Measurements from ENCODE around the gene HS6ST1. TPM values are rescaled to one million over a fixed set of nuclear protein-coding genes. Genes with fewer than 3 reads are reported as not detected.

The HS6ST1 gene
- total RNA-seq, 1 donor from 2014 or later: 31.1 TPM

GRCh38 chr2:128275498-128276045 lies 43.1 kb downstream of the HS6ST1 start:
- H2AFZ ChIP-seq (replicated peaks): no peak overlapping the region

GRCh38 chr2:128274218-128274617 lies 44.5 kb downstream of the HS6ST1 start:
- H3K27ac ChIP-seq: no peak overlapping the region
- Mint-ChIP-seq H3K9me3 (peaks cover 14% of the 10 kb centered on the region), H3K4me3 (no peak overlapping the region), H3K36me3 (peaks cover 23% of the 10 kb centered on the region), H3K27ac (no peak overlapping the region), H3K27me3 (ENCODE audit: insufficient read depth, low read depth) (peaks cover 3% of the 10 kb centered on the region), H3K4me1 (no peaks in the 10 kb centered on the region)
- TF ChIP-seq EZH2phosphoT487 (IDR thresholded peaks at IDR 0.05) (no peak), CTCF (IDR thresholded peaks at IDR 0.05) (no peak), EZH2 (IDR thresholded peaks at IDR 0.05) (no peak)
- H3K9me3 ChIP-seq (ENCODE audit: low read depth): no peaks in the 10 kb centered on the region
- peaks cover 39% of the 10 kb centered on the region for H3K79me2 ChIP-seq (ENCODE audit: low read depth)
- H3K4me2 ChIP-seq: no peak overlapping the region
- no peaks in the 10 kb centered on the region for H3K36me3 ChIP-seq
- H3K4me1 ChIP-seq: no peaks in the 10 kb centered on the region
- no peak overlapping the region for H3K9ac ChIP-seq
- no peak overlapping the region for H3K4me3 ChIP-seq
- no peak overlapping the region for H2AFZ ChIP-seq (replicated peaks)
- DNase-seq (ENCODE audit: low spot score): no peak
- peaks cover 75% of the 10 kb centered on the region for H4K20me1 ChIP-seq (ENCODE audit: low read depth)
- H3K27me3 ChIP-seq: no peaks in the 10 kb centered on the region
- H3F3A ChIP-seq (ENCODE audit: low read depth): no peaks in the 10 kb centered on the region

More at GRCh38 chr2:128275498-128276045, 43.1 kb downstream of the HS6ST1 start:
- TF ChIP-seq CTCF (IDR thresholded peaks at IDR 0.05) (no peak), EZH2 (IDR thresholded peaks at IDR 0.05) (no peak), EZH2phosphoT487 (IDR thresholded peaks at IDR 0.05) (no peak)
- H3F3A ChIP-seq (ENCODE audit: low read depth): no peaks in the 10 kb centered on the region
- H3K4me2 ChIP-seq: no peak overlapping the region
- Mint-ChIP-seq H3K36me3 (peaks cover 23% of the 10 kb centered on the region), H3K27ac (no peak overlapping the region), H3K4me1 (no peaks in the 10 kb centered on the region), H3K4me3 (no peak overlapping the region), H3K27me3 (ENCODE audit: insufficient read depth, low read depth) (peaks cover 3% of the 10 kb centered on the region), H3K9me3 (peaks cover 14% of the 10 kb centered on the region)
- H3K36me3 ChIP-seq: no peaks in the 10 kb centered on the region
- H3K79me2 ChIP-seq (ENCODE audit: low read depth): peaks cover 39% of the 10 kb centered on the region
- no peak overlapping the region for H3K9ac ChIP-seq
- DNase-seq (ENCODE audit: low spot score): no peak
- H3K4me3 ChIP-seq: no peak overlapping the region
- H3K4me1 ChIP-seq: no peaks in the 10 kb centered on the region
- no peak overlapping the region for H3K27ac ChIP-seq
- no peaks in the 10 kb centered on the region for H3K27me3 ChIP-seq
- H3K9me3 ChIP-seq (ENCODE audit: low read depth): no peaks in the 10 kb centered on the region
- peaks cover 77% of the 10 kb centered on the region for H4K20me1 ChIP-seq (ENCODE audit: low read depth)

GRCh38 chr2:128273469-128274081 lies 45.1 kb downstream of the HS6ST1 start:
- peaks cover 39% of the 10 kb centered on the region for H3K79me2 ChIP-seq (ENCODE audit: low read depth)
- H3K27ac Mint-ChIP-seq: no peak overlapping the region
- H3K4me3 Mint-ChIP-seq: no peak overlapping the region
- H3F3A ChIP-seq (ENCODE audit: low read depth): no peaks in the 10 kb centered on the region
- H4K20me1 ChIP-seq (ENCODE audit: low read depth): peaks cover 72% of the 10 kb centered on the region
- no peaks in the 10 kb centered on the region for H3K36me3 ChIP-seq
- peaks cover 3% of the 10 kb centered on the region for H3K27me3 Mint-ChIP-seq (ENCODE audit: insufficient read depth, low read depth)
- no peak overlapping the region for H3K27ac ChIP-seq
- H2AFZ ChIP-seq (replicated peaks): no peak overlapping the region
- DNase-seq (ENCODE audit: low spot score): no peak
- H3K4me1 Mint-ChIP-seq: no peaks in the 10 kb centered on the region
- TF ChIP-seq EZH2 (IDR thresholded peaks at IDR 0.05): no peak
- TF ChIP-seq CTCF (IDR thresholded peaks at IDR 0.05): no peak
- TF ChIP-seq EZH2phosphoT487 (IDR thresholded peaks at IDR 0.05): no peak
- H3K9ac ChIP-seq: no peak overlapping the region
- peaks cover 14% of the 10 kb centered on the region for H3K9me3 Mint-ChIP-seq
- H3K36me3 Mint-ChIP-seq: peaks cover 23% of the 10 kb centered on the region
- H3K4me3 ChIP-seq: no peak overlapping the region
- H3K4me1 ChIP-seq: no peaks in the 10 kb centered on the region
- no peak overlapping the region for H3K4me2 ChIP-seq
- no peaks in the 10 kb centered on the region for H3K9me3 ChIP-seq (ENCODE audit: low read depth)
- H3K27me3 ChIP-seq: no peaks in the 10 kb centered on the region

Measured in neural progenitor cell (in vitro differentiated cells).